GM21825 (cell line): ENCODE data around the gene FNBP1L.
"Not testable (repeated sequence)": the region's sequence is repeated elsewhere in the genome, so short reads cannot be mapped to it uniquely, and the experiment has no call there.

Source experiments
- ATAC-seq: cut with Tn5 transposase; IDR thresholded peaks from one replicate; pipeline ENCODE4 v1.9.1; 2021; ENCODE audit warnings: mild to moderate bottlenecking, moderate library complexity; ENCODE audit not compliant: unreplicated experiment

FNBP1L gene

GRCh38 chr1:93588206-93588605 lies 140.3 kb downstream of the FNBP1L start:
- ATAC-seq: no peak

- no peak for ATAC-seq
Observed at GRCh38 chr1:93588955-93589354, 141.0 kb downstream of the FNBP1L start.

- not testable (repeated sequence) for ATAC-seq
Observed at GRCh38 chr1:93591291-93591675, 143.4 kb downstream of the FNBP1L start.

- peak; percentile 89 for ATAC-seq
Observed at GRCh38 chr1:93591676-93592550, 144.0 kb downstream of the FNBP1L start.

- no peak for ATAC-seq
Observed at GRCh38 chr1:93592551-93592949, 144.6 kb downstream of the FNBP1L start.

GRCh38 chr1:93593854-93594602 lies 146.1 kb downstream of the FNBP1L start:
- no peak for ATAC-seq

GRCh38 chr1:93594603-93594880 lies 146.6 kb downstream of the FNBP1L start:
- no peak for ATAC-seq

- ATAC-seq: no peak
Observed at GRCh38 chr1:93595266-93595665, 147.3 kb downstream of the FNBP1L start.

GRCh38 chr1:93595743-93596142 lies 147.8 kb downstream of the FNBP1L start:
- ATAC-seq: no peak

GRCh38 chr1:93596329-93597089 lies 148.6 kb downstream of the FNBP1L start:
- ATAC-seq: no peak

- ATAC-seq: no peak
Observed at GRCh38 chr1:93597709-93598108, 149.8 kb downstream of the FNBP1L start.

GRCh38 chr1:93598396-93598795 lies 150.5 kb downstream of the FNBP1L start:
- no peak for ATAC-seq

GRCh38 chr1:93598861-93599439 lies 151.0 kb downstream of the FNBP1L start:
- ATAC-seq: no peak

GRCh38 chr1:93599479-93599878 lies 151.6 kb downstream of the FNBP1L start:
- no peak for ATAC-seq

GRCh38 chr1:93600663-93601062 lies 152.7 kb downstream of the FNBP1L start:
- no peak for ATAC-seq

GRCh38 chr1:93601686-93602085 lies 153.8 kb downstream of the FNBP1L start:
- ATAC-seq: no peak

- no peak for ATAC-seq
Observed at GRCh38 chr1:93602101-93602500, 154.2 kb downstream of the FNBP1L start.

- no peak for ATAC-seq
Observed at GRCh38 chr1:93603106-93603505, 155.2 kb downstream of the FNBP1L start.

GRCh38 chr1:93603601-93604000 lies 155.7 kb downstream of the FNBP1L start:
- ATAC-seq: no peak
